Breast epithelium (tissue), 4 donors: ENCODE measurements around the gene MIEN1. TPM values are rescaled to one million over a fixed set of nuclear protein-coding genes. Genes with fewer than 3 reads are reported as not detected.
A peak's percentile ranks its signal among the peaks of the same experiment; 100 is the strongest.

Experiments
- DNase-seq, 2 donors: peaks; one replicate each; pipeline ENCODE4 v3.0.0-alpha.2; 2019; ENCODE audit warnings: low spot score in 2 of 2
- H3K27ac ChIP-seq, 2 donors: fragments of 200-600 bp; sonication (generic) in 1 of 2; one replicate each; pipeline ENCODE4 v1.5.1; 2016 to 2019; ENCODE audit warnings: mild to moderate bottlenecking in 1 of 2
- H3K27me3 ChIP-seq, 2 donors: fragments of 200-600 bp; sonication (generic) in 1 of 2; one replicate each; pipeline versions ENCODE4 v1.5.1 to v1.6.0; 2017 to 2019; ENCODE audit warnings: control low read depth in 1 of 2, mild to moderate bottlenecking in 1 of 2
- H3K36me3 ChIP-seq: fragments of 200-600 bp; one replicate; pipeline ENCODE4 v1.5.1; 2019
- H3K4me1 ChIP-seq, 2 donors: fragments of 200-600 bp; sonication (generic); one replicate each; pipeline ENCODE4 v1.5.1; 2016 to 2019; ENCODE audit warnings: control low read depth in 1 of 2
- H3K4me3 ChIP-seq, 3 donors: fragments of 200-600 bp; sonication (generic); 1 replicate in 2 of 3; 2 replicates in 1 of 3; pipeline ENCODE4 v1.5.1; 2016 to 2019; ENCODE audit warnings: mild to moderate bottlenecking in 3 of 3, moderate library complexity in 2 of 3
- H3K9me3 ChIP-seq, 2 donors: fragments of 200-600 bp; sonication (generic) in 1 of 2; one replicate each; pipeline ENCODE4 v1.5.1; 2016 to 2019; ENCODE audit warnings: control low read depth in 1 of 2
- POLR2A ChIP-seq: fragments of 450-650 bp; IDR thresholded peaks from one replicate; pipeline ENCODE4 v1.6.1; 2016; ENCODE audit warnings: antibody characterized with exemption, mild to moderate bottlenecking, moderate library complexity
- POLR2AphosphoS5 ChIP-seq, 3 donors: sonication (generic); formaldehyde crosslinking; IDR thresholded peaks; one replicate each; pipeline ENCODE4 v1.6.1; 2017; ENCODE audit warnings: antibody characterized with exemption in 3 of 3
- intact Hi-C: fragments of 100-400 bp; cut with DNase I; formaldehyde crosslinking; loops from one replicate; pipeline ENCODE4 v1.15.1; 2023; ENCODE audit warnings: low total_unique reads
- total RNA-seq, 3 donors: library from RNA; depleted of rRNA; stranded (reverse); fragments of >200 nt; gene quantifications; one replicate each; pipeline ENCODE4 v1.1.0, GENCODE V29; 2016
- TF ChIP-seq, protein P1 (sequence below), 3 donors: fragments of 450-650 bp; IDR thresholded peaks; one replicate each; pipeline ENCODE4 v1.5.1; 2016 to 2017; ENCODE audit warnings: antibody characterized with exemption in 3 of 3, mild to moderate bottlenecking in 3 of 3, moderate library complexity in 3 of 3

The MIEN1 gene
- total RNA-seq, 3 donors from 2014 or later: 50.7 to 68.2 (median 61.6) TPM

DNA sequence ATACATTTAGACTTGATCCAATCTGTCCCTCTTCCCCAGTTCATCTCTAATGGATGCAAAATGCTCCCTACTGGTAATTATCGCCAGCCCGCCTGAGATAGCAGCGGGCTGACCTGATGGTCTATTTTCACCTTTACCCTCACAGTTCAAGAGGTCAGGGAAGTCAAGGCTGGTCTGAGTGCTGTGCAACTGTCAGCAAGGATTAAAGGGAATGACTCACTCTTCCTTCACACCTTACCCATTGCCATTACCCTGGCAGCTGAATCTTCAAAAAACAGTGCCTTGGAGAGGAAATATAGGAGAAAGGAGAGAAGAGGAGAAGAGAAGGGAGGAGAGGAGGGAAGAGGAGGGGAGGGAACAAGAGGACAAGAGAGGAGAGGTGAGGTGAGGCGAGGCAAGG lies 43.7 kb upstream of the MIEN1 start:
- no peak overlapping the region for H3K27ac ChIP-seq
- no peak for TF ChIP-seq POLR2A
- TF ChIP-seq POLR2AphosphoS5 (IDR thresholded peaks at IDR 0.05): no peak
- TF ChIP-seq, protein P1, sequence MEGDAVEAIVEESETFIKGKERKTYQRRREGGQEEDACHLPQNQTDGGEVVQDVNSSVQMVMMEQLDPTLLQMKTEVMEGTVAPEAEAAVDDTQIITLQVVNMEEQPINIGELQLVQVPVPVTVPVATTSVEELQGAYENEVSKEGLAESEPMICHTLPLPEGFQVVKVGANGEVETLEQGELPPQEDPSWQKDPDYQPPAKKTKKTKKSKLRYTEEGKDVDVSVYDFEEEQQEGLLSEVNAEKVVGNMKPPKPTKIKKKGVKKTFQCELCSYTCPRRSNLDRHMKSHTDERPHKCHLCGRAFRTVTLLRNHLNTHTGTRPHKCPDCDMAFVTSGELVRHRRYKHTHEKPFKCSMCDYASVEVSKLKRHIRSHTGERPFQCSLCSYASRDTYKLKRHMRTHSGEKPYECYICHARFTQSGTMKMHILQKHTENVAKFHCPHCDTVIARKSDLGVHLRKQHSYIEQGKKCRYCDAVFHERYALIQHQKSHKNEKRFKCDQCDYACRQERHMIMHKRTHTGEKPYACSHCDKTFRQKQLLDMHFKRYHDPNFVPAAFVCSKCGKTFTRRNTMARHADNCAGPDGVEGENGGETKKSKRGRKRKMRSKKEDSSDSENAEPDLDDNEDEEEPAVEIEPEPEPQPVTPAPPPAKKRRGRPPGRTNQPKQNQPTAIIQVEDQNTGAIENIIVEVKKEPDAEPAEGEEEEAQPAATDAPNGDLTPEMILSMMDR (IDR thresholded peaks at IDR 0.05): no peak
- no peak for DNase-seq
- H3K4me3 ChIP-seq: no peak overlapping the region
- no peaks in the 10 kb centered on the region for H3K36me3 ChIP-seq
- intact Hi-C loops: no loop called here
- H3K4me1 ChIP-seq: no peaks in the 10 kb centered on the region
- no peaks in the 10 kb centered on the region for H3K9me3 ChIP-seq
- H3K27me3 ChIP-seq: no peaks in the 10 kb centered on the region

DNA sequence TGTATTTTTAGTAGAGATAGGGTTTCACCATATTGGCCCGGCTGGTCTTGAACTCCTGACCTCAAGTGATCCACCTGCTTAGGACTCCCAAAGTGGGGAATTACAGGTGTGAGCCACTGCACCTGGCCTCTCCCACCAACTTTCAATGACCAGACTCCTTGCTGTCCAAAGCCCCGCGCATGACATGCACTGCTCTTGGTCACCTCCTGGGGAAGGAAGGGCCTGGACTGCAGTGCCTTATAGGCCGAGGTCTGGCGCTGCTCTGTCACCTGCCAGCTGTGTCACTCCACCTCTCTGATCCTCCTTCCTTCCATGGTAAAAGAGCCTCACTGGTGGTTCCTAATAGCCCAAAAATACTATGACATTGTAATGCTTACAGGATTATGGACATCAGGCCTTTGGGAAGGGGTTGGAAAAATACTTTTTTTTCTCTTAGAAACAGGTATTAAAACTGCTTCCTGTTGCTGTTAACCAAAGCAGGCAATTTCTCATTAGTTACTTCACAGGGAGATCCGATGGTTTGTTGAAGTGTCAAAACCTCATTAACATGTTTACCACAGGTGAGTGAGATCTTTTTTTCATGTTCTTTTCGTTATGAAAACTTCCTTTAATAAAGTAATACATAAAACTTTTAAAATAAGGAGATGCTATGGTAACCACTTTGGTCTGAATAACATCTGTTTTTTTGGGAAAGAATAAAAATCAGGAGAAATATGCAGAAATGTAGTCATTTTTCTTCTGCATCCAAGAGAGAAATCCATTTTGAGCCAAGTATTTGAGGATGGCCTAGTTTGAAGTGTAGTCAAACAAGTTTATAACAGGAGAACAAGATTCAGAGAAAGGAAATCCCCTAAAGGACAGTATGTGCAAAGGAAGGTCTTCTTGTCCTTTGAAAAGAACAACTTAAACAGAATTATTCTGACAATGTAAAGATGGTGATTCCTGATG lies 42.9 kb upstream of the MIEN1 start:
- no peaks in the 10 kb centered on the region for H3K27me3 ChIP-seq
- TF ChIP-seq POLR2A (no peak), POLR2AphosphoS5 (IDR thresholded peaks at IDR 0.05) (no peak)
- TF ChIP-seq, protein P1 (IDR thresholded peaks at IDR 0.05): no peak
- H3K9me3 ChIP-seq: no peaks in the 10 kb centered on the region
- DNase-seq: no peak
- intact Hi-C loops: no loop called here
- H3K4me3 ChIP-seq: no peak overlapping the region
- no peak overlapping the region for H3K27ac ChIP-seq
- no peaks in the 10 kb centered on the region for H3K36me3 ChIP-seq
- no peaks in the 10 kb centered on the region for H3K4me1 ChIP-seq

DNA sequence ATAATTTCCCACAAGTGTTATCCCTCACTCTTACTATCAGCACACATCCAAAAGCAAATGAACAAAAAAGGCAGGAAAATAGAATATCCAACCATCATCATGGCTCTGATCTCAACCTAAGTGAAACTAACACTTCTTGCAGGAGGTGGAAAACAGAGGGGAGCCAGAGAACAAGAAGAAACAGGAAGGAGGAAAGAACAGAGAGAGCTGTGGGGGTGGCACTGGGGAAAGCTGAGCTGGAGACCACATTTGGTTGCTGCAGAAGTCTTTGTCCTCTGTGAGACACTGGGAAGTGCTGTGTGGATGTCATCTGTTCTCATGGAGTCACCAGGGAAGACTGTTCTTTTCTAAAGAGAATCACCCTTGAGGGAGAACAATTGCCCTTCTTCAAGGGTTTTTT lies 42.1 kb upstream of the MIEN1 start:
- no peak for TF ChIP-seq POLR2AphosphoS5 (IDR thresholded peaks at IDR 0.05)
- no peak for TF ChIP-seq POLR2A
- TF ChIP-seq, protein P1 (IDR thresholded peaks at IDR 0.05): no peak
- no peak overlapping the region for H3K27ac ChIP-seq
- DNase-seq: no peak

DNA sequence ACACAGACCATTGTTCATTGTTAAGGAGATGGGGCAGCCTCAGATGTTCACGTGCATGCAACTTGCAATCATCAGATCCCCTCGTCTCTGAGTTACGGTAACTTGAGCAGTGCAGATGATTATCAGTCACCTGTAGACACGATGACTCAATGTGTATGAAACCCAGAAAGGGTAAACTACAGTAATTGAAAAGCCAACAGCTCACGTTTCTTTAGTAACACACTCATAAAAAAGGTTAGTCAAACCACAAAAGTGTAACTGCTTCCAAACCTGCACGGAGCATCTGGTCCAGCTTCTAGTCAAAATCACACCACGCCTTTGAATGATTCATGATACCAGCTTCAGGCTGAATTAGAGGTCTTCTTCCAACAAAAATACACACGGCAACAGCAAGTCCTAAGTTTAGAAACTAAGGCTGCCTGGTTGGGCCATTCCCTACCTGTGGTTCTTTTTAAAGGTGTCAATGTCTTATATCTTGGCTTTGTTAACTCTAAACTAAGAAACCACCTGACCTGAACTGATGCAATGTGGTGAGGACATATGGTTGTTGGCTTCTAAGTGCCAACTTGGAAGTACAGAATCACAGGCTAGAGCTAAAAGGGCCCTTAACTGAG lies 39.7 kb upstream of the MIEN1 start:
- H3K4me3 ChIP-seq: no peak overlapping the region
- H3K36me3 ChIP-seq: no peaks in the 10 kb centered on the region
- no peak for DNase-seq
- H3K27ac ChIP-seq: peak overlapping the region in 1 of 2 donors; percentile 38
- no peaks in the 10 kb centered on the region for H3K9me3 ChIP-seq
- intact Hi-C loops: no loop called here
- TF ChIP-seq, protein P1 (IDR thresholded peaks at IDR 0.05): no peak
- TF ChIP-seq POLR2AphosphoS5 (IDR thresholded peaks at IDR 0.05) (no peak), POLR2A (no peak)
- H3K4me1 ChIP-seq: no peaks in the 10 kb centered on the region
- H3K27me3 ChIP-seq: no peaks in the 10 kb centered on the region

More for the DNA sequence above, 42.1 kb upstream of the MIEN1 start:
- Histone ChIP-seq H3K4me3 (no peak overlapping the region), H3K36me3 (no peaks in the 10 kb centered on the region), H3K27me3 (no peaks in the 10 kb centered on the region), H3K4me1 (no peaks in the 10 kb centered on the region), H3K9me3 (no peaks in the 10 kb centered on the region)
- intact Hi-C loops: no loop called here

DNA sequence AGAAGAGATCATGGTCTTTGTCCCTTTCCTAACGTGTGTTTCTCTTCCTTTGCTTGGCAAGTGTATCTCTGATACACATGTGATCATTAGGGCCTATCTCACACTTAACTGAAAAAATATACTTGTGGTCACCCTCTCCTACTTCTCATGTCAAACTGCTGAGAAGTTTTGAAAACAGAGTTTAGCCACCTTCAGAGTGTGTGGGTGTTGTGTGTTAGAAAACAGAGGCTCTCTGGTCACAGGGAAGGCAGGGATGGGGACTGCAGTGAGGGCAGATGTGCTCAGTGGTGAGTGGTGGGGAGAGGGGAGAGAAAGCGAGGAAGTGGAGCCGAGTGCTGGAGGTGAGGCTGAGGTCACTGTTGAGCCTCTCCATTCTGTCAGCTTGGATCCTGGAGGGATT lies 36.8 kb upstream of the MIEN1 start:
- no peak overlapping the region for H3K27ac ChIP-seq
- intact Hi-C loops: no loop called here
- DNase-seq: no peak
- no peaks in the 10 kb centered on the region for H3K4me1 ChIP-seq
- no peaks in the 10 kb centered on the region for H3K27me3 ChIP-seq
- no peak for TF ChIP-seq POLR2AphosphoS5 (IDR thresholded peaks at IDR 0.05)
- TF ChIP-seq, protein P1 (IDR thresholded peaks at IDR 0.05): no peak
- TF ChIP-seq POLR2A: no peak
- no peak overlapping the region for H3K4me3 ChIP-seq
- no peaks in the 10 kb centered on the region for H3K36me3 ChIP-seq
- no peaks in the 10 kb centered on the region for H3K9me3 ChIP-seq
